Left forelimb (tissue), 1 donor: Measurements from ENCODE around the gene PDXDC1.
"Not testable (repeated sequence)": the region's sequence is repeated elsewhere in the genome, so short reads cannot be mapped to it uniquely, and the experiment has no call there.

Experiments used
- DNase-seq: peaks from one replicate; pipeline ENCODE4 v3.0.0-alpha.2; 2018; ENCODE audit warnings: low spot score

The PDXDC1 gene

GRCh38 chr16:15065961-15066360 lies 91.1 kb downstream of the PDXDC1 start:
- not testable (repeated sequence) for DNase-seq

- DNase-seq, result not testable (repeated sequence)
These were observed 91.9 kb downstream of the PDXDC1 start for GRCh38 chr16:15066690-15067089.

GRCh38 chr16:15071013-15071412 lies 96.2 kb downstream of the PDXDC1 start:
- not testable (repeated sequence) for DNase-seq

GRCh38 chr16:15071916-15072769 lies 97.3 kb downstream of the PDXDC1 start:
- DNase-seq, result not testable (repeated sequence)

GRCh38 chr16:15073101-15073500 lies 98.3 kb downstream of the PDXDC1 start:
- DNase-seq, result no peak

GRCh38 chr16:15076161-15076560 lies 101.3 kb downstream of the PDXDC1 start:
- DNase-seq, result not testable (repeated sequence)

- not testable (repeated sequence) for DNase-seq
These were observed 106.1 kb downstream of the PDXDC1 start for GRCh38 chr16:15080883-15081282.

- not testable (repeated sequence) for DNase-seq
These were observed 108.0 kb downstream of the PDXDC1 start for GRCh38 chr16:15082788-15083187.

GRCh38 chr16:15090663-15091269 lies 115.9 kb downstream of the PDXDC1 start:
- not testable (repeated sequence) for DNase-seq

- not testable (repeated sequence) for DNase-seq
These were observed 118.7 kb downstream of the PDXDC1 start for GRCh38 chr16:15093571-15093954.

GRCh38 chr16:15093955-15094827 lies 119.4 kb downstream of the PDXDC1 start, which contains the start of gene RRN3:
TSS of gene RRN3 (minus strand) at chr16:15094272. CDS start at chr16:15094233, 39 bp downstream.
- DNase-seq, result peak; percentile 93

- not testable (repeated sequence) for DNase-seq
These were observed 121.8 kb downstream of the PDXDC1 start for GRCh38 chr16:15096583-15096972.

GRCh38 chr16:15099366-15099909 lies 124.6 kb downstream of the PDXDC1 start:
- not testable (repeated sequence) for DNase-seq

GRCh38 chr16:15100372-15100987 lies 125.7 kb downstream of the PDXDC1 start:
- DNase-seq, result not testable (repeated sequence)

GRCh38 chr16:15127641-15128425 lies 153.0 kb downstream of the PDXDC1 start:
- DNase-seq, result not testable (repeated sequence)

- DNase-seq, result peak; percentile 26
These were observed 155.6 kb downstream of the PDXDC1 start for GRCh38 chr16:15130256-15130932.

GRCh38 chr16:15130943-15131700 lies 156.3 kb downstream of the PDXDC1 start:
- not testable (repeated sequence) for DNase-seq

- not testable (repeated sequence) for DNase-seq
These were observed 158.0 kb downstream of the PDXDC1 start for GRCh38 chr16:15132719-15133428.
